K562 (cell line): Measurements from ENCODE around the gene LRRC25. TPM values are rescaled to one million over a fixed set of nuclear protein-coding genes. Genes with fewer than 3 reads are reported as not detected.

Experiments used
- CHD2 ChIP-seq: IDR thresholded peaks from 2 replicates; pipeline ENCODE4 v1.6.1; 2011; ENCODE audit warnings: low read depth, low read length
- CHD4 ChIP-seq: fragments of 200-600 bp; sonication (generic); IDR thresholded peaks from 3 replicates; pipeline ENCODE4 v1.6.1; 2012; ENCODE audit warnings: low read depth, mild to moderate bottlenecking, mixed read lengths, low read length, inconsistent platforms; ENCODE audit not compliant: insufficient read depth, insufficient replicate concordance, poor library complexity, severe bottlenecking
- ELF2 ChIP-seq: fragments of 250-450 bp; sonication (Bioruptor Pico); IDR thresholded peaks from 2 replicates; pipeline ENCODE4 v1.5.0; 2021; ENCODE audit warnings: mild to moderate bottlenecking
- EP400 ChIP-seq: fragments of 450-650 bp; IDR thresholded peaks from 2 replicates; pipeline ENCODE4 v1.6.1; 2017; ENCODE audit warnings: antibody characterized with exemption, mild to moderate bottlenecking, moderate library complexity
- KLF1 ChIP-seq: fragments of 450-650 bp; IDR thresholded peaks from 2 replicates; pipeline ENCODE4 v1.6.1; 2016; ENCODE audit warnings: missing genetic modification characterization, missing compliant biosample characterization
- MEF2A ChIP-seq: IDR thresholded peaks from 2 replicates; pipeline ENCODE4 v1.6.1; 2011; ENCODE audit warnings: low read depth, mild to moderate bottlenecking, low read length, moderate library complexity; ENCODE audit not compliant: control insufficient read depth
- MTA2 ChIP-seq: fragments of 450-650 bp; IDR thresholded peaks from 2 replicates; pipeline ENCODE4 v1.6.1; 2016; ENCODE audit warnings: low read depth
- NUFIP1 ChIP-seq: fragments of 450-650 bp; IDR thresholded peaks from 2 replicates; pipeline ENCODE4 v1.6.1; 2018; ENCODE audit not compliant: partially characterized antibody
- SAP30 ChIP-seq: fragments of 200-600 bp; sonication (generic); IDR thresholded peaks from 2 replicates; pipeline ENCODE4 v1.6.1; 2012; ENCODE audit warnings: borderline replicate concordance, low read depth, mild to moderate bottlenecking, moderate library complexity, low read length, control low read depth, inconsistent platforms; ENCODE audit not compliant: insufficient read depth, poor library complexity, severe bottlenecking
- SMARCE1 ChIP-seq: fragments of 450-650 bp; IDR thresholded peaks from 2 replicates; pipeline ENCODE4 v1.7.1; 2016; ENCODE audit warnings: mild to moderate bottlenecking
- SREBF2 ChIP-seq: sonication (generic); formaldehyde crosslinking; IDR thresholded peaks from 2 replicates; pipeline ENCODE4 v1.4.0; 2020; ENCODE audit warnings: mild to moderate bottlenecking, missing genetic modification reagents
- ZNF121 ChIP-seq: sonication (generic); formaldehyde crosslinking; conservative IDR thresholded peaks from 2 replicates; pipeline ENCODE4 v1.8.0; 2022; ENCODE audit warnings: missing genetic modification reagents
- ZNF24 ChIP-seq: fragments of 450-650 bp; IDR thresholded peaks from 2 replicates; pipeline ENCODE4 v1.6.1; 2016
- ZNF436 ChIP-seq: fragments of 250-450, 450-650 bp; sonication (Bioruptor Pico); formaldehyde crosslinking; IDR thresholded peaks from 2 replicates; pipeline ENCODE4 v1.7.0; 2020; ENCODE audit warnings: mild to moderate bottlenecking
- ZNF444 ChIP-seq: fragments of 250-450 bp; sonication (Bioruptor Pico); IDR thresholded peaks from 2 replicates; pipeline ENCODE4 v1.4.0; 2020; ENCODE audit warnings: mild to moderate bottlenecking, moderate library complexity
- ZNF707 ChIP-seq: fragments of 250-450 bp; sonication (Bioruptor Pico); conservative IDR thresholded peaks from 2 replicates; pipeline ENCODE4 v1.8.0; 2022; ENCODE audit warnings: inconsistent platforms, mild to moderate bottlenecking, moderate library complexity
- ZNF785 ChIP-seq: fragments of 250-450 bp; sonication (Bioruptor Pico); IDR thresholded peaks from 2 replicates; pipeline ENCODE4 v1.4.0; 2020; ENCODE audit warnings: mild to moderate bottlenecking
- polyA plus RNA-seq, 8 experiments: library from polyadenylated mRNA; depleted of rRNA in 4 of 8; stranded (reverse) in 5 of 8; unstranded in 3 of 8; fragments of >200 nt; fragmentation: Nextera tagmentation in 2 of 8; fragmentation: Illumina TruSeq in 1 of 8; extraction: Ambion mirVana in 2 of 8; extraction: Trizol in 1 of 8; gene quantifications; 2 replicates each; pipeline versions ENCODE4 v1.2.1 to v1.2.3, GENCODE V29; 2011 to 2014; ENCODE audit warnings: inconsistent platforms in 1 of 8, missing spikeins in 1 of 8
- total RNA-seq, 7 experiments: library from RNA; depleted of rRNA in 6 of 7; stranded (reverse); fragments of >200 nt in 6 of 7; fragmentation: Illumina TruSeq in 2 of 7; extraction: Trizol in 2 of 7; gene quantifications; 2 replicates each; pipeline versions ENCODE4 v1.2.1 to v1.2.3, GENCODE V29; 2011 to 2021; ENCODE audit warnings: low replicate concordance in 1 of 7
- TF ChIP-seq, protein P1 (sequence below): fragments of 250-450 bp; sonication (Bioruptor Pico); IDR thresholded peaks from 2 replicates; pipeline ENCODE4 v1.4.0; 2020
- TF ChIP-seq, protein P2 (sequence below): fragments of 250-450 bp; sonication (Bioruptor Pico); IDR thresholded peaks from 2 replicates; pipeline ENCODE4 v1.5.0; 2020; ENCODE audit warnings: mild to moderate bottlenecking
- TF ChIP-seq, protein P3 (sequence below): sonication (generic); formaldehyde crosslinking; IDR thresholded peaks from 2 replicates; pipeline ENCODE4 v1.8.0; 2022; ENCODE audit warnings: mild to moderate bottlenecking, missing genetic modification reagents
- TF ChIP-seq, protein P4 (sequence below), 2 experiments: IDR thresholded peaks; 2 replicates each; pipeline ENCODE4 v1.6.1; 2011; ENCODE audit warnings: borderline replicate concordance in 1 of 2, control low read depth in 1 of 2, low read depth in 1 of 2, low read length in 1 of 2, mild to moderate bottlenecking in 1 of 2, mixed read lengths in 1 of 2, moderate library complexity in 1 of 2; ENCODE audit not compliant: insufficient read depth in 1 of 2, insufficient read length in 1 of 2, poor library complexity in 1 of 2, severe bottlenecking in 1 of 2; ENCODE audit errors: extremely low read depth in 1 of 2
- TF ChIP-seq, protein P5 (sequence below), 2 experiments: fragments of 450-650 bp; IDR thresholded peaks; 2 replicates each; pipeline ENCODE4 v1.6.1; 2016

The LRRC25 gene
- total and polyA plus RNA-seq, 9 of the 15 experiments (the other 6 are each of a cell fraction or from before 2014, with no cell fraction given), result 0.07 to 0.36 (median 0.10) TPM; not detected in 3

DNA sequence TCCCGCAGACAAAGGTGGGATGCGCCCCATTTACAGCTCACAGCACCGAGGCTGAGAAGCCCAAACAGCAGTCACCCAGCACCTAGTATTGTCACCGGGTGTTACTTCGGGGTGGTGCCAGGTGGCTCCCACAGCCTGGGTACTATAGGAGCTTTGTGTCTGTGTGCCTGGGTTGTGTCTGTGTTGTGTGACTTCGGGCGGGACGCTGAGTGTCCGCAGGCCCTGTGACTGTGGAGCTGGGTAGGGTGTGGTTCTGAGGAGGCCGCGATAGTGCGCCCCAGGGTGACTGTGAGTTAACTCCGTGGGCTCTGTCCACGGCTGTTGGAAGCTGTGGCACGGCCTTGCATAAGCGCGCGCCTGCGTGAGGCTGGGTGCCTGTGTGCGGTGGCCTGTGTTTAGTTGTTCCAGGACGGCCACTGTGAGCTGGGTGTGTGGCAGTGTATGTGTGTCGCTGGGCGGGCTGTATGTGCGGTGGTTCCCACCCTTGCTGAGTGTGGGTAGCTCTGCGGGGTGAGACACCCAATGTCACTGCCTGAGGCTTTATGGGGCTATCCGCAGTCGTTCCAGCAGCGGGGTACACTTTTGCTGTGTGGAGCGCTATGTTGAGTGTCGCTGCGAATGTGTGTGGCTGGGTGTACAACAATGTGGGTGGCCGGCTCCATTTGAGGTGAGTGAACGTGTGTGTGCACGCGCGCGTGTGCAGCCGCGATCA is 21.2 kb upstream of the LRRC25 start (continued):
- TF ChIP-seq SAP30 (no peak), SREBF2 (no peak), CHD2 (no peak), ZNF121 (CRISPR knock-in tag) (no peak), MEF2A (no peak), ZNF785 (CRISPR knock-in tag) (no peak), ZNF444 (CRISPR knock-in tag) (no peak), ZNF707 (CRISPR knock-in tag) (no peak), EP400 (0 out of 2 replicates have a peak, but pooled peaks have one; percentile 10), ZNF24 (no peak), ZNF436 (no peak), ELF2 (no peak), MTA2 (0 out of 2 replicates have a peak, but pooled peaks have one; percentile 34), KLF1 (tag) (no peak; the same call in 1 of the 2 replicates), NUFIP1 (no peak), SMARCE1 (peak; percentile 58), CHD4 (peak; percentile 63)
- TF ChIP-seq, protein P1, sequence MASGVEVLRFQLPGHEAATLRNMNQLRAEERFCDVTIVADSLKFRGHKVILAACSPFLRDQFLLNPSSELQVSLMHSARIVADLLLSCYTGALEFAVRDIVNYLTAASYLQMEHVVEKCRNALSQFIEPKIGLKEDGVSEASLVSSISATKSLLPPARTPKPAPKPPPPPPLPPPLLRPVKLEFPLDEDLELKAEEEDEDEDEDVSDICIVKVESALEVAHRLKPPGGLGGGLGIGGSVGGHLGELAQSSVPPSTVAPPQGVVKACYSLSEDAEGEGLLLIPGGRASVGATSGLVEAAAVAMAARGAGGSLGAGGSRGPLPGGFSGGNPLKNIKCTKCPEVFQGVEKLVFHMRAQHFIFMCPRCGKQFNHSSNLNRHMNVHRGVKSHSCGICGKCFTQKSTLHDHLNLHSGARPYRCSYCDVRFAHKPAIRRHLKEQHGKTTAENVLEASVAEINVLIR (CRISPR knock-in tag), result no peak
- TF ChIP-seq, protein P2, sequence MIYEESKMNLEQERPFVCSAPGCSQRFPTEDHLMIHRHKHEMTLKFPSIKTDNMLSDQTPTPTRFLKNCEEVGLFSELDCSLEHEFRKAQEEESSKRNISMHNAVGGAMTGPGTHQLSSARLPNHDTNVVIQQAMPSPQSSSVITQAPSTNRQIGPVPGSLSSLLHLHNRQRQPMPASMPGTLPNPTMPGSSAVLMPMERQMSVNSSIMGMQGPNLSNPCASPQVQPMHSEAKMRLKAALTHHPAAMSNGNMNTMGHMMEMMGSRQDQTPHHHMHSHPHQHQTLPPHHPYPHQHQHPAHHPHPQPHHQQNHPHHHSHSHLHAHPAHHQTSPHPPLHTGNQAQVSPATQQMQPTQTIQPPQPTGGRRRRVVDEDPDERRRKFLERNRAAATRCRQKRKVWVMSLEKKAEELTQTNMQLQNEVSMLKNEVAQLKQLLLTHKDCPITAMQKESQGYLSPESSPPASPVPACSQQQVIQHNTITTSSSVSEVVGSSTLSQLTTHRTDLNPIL, result no peak
- TF ChIP-seq, protein P3, sequence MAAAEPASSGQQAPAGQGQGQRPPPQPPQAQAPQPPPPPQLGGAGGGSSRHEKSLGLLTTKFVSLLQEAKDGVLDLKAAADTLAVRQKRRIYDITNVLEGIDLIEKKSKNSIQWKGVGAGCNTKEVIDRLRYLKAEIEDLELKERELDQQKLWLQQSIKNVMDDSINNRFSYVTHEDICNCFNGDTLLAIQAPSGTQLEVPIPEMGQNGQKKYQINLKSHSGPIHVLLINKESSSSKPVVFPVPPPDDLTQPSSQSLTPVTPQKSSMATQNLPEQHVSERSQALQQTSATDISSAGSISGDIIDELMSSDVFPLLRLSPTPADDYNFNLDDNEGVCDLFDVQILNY (CRISPR knock-in tag), result 0 out of 2 replicates have a peak, but pooled peaks have one; percentile 36
- TF ChIP-seq, protein P4, sequence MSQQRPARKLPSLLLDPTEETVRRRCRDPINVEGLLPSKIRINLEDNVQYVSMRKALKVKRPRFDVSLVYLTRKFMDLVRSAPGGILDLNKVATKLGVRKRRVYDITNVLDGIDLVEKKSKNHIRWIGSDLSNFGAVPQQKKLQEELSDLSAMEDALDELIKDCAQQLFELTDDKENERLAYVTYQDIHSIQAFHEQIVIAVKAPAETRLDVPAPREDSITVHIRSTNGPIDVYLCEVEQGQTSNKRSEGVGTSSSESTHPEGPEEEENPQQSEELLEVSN (IDR thresholded peaks at IDR 0.05; ENCODE audit: borderline replicate concordance in 1 of 2, extremely low read depth in 1 of 2, insufficient read depth in 1 of 2, insufficient read length in 1 of 2, low read depth in 1 of 2, low read length in 1 of 2, poor library complexity in 1 of 2, severe bottlenecking in 1 of 2), result no peak
- TF ChIP-seq, protein P5, sequence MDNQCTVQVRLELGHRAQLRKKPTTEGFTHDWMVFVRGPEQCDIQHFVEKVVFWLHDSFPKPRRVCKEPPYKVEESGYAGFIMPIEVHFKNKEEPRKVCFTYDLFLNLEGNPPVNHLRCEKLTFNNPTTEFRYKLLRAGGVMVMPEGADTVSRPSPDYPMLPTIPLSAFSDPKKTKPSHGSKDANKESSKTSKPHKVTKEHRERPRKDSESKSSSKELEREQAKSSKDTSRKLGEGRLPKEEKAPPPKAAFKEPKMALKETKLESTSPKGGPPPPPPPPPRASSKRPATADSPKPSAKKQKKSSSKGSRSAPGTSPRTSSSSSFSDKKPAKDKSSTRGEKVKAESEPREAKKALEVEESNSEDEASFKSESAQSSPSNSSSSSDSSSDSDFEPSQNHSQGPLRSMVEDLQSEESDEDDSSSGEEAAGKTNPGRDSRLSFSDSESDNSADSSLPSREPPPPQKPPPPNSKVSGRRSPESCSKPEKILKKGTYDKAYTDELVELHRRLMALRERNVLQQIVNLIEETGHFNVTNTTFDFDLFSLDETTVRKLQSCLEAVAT (IDR thresholded peaks at IDR 0.05), result peak in 1 of 2 experiments; percentile 62; a peak in 2 of 4 replicates
